RCC 7860 (cell line): ENCODE results near the gene VPS52.
"Not testable (repeated sequence)": the region's sequence is repeated elsewhere in the genome, so short reads cannot be mapped to it uniquely, and the experiment has no call there.

Source experiments
- DNase-seq: peaks from one replicate; pipeline ENCODE4 v3.0.0-alpha.2; 2015; ENCODE audit warnings: low spot score
- FAIRE-seq: peaks from 2 replicates; lab custom pipeline; 2012; peaks lifted over from hg19 to GRCh38; lab: Jason Lieb, UNC

VPS52 gene

GRCh38 chr6:33286946-33287914 lies 15.6 kb upstream of the VPS52 start:
- FAIRE-seq (no peak), DNase-seq (no peak)

- not testable (repeated sequence) for FAIRE-seq, DNase-seq
Measured at GRCh38 chr6:33285214-33285613, 13.5 kb upstream of the VPS52 start.

- DNase-seq (no peak), FAIRE-seq (no peak)
Measured at GRCh38 chr6:33280539-33280938, 8.9 kb upstream of the VPS52 start.

GRCh38 chr6:33279971-33280511 lies 8.4 kb upstream of the VPS52 start:
- FAIRE-seq (no peak), DNase-seq (peak; percentile 46)

- no peak for FAIRE-seq
Measured at GRCh38 chr6:33279257-33279695, 7.6 kb upstream of the VPS52 start.

GRCh38 chr6:33278810-33279209 lies 7.1 kb upstream of the VPS52 start:
- DNase-seq = no peak
- FAIRE-seq = no peak

More at GRCh38 chr6:33279257-33279695, 7.6 kb upstream of the VPS52 start:
- no peak for DNase-seq

- FAIRE-seq (no peak), DNase-seq (no peak)
Measured at GRCh38 chr6:33278392-33278741, 6.7 kb upstream of the VPS52 start.

- DNase-seq (peak; percentile 3), FAIRE-seq (no peak)
Measured at GRCh38 chr6:33277663-33278391, 6.2 kb upstream of the VPS52 start.

GRCh38 chr6:33276864-33277662 lies 5.4 kb upstream of the VPS52 start, which contains the start of gene B3GALT4:
Gene B3GALT4 (plus strand): TSS chr6:33277123. CDS start chr6:33277420, 297 bp downstream.
- DNase-seq (peak; percentile 38), FAIRE-seq (no peak)

- DNase-seq (no peak), FAIRE-seq (no peak)
Measured at GRCh38 chr6:33276581-33276863, 4.8 kb upstream of the VPS52 start.

GRCh38 chr6:33275795-33276580 lies 4.3 kb upstream of the VPS52 start:
- not testable (repeated sequence) for FAIRE-seq, DNase-seq

GRCh38 chr6:33273924-33274902 lies 2.5 kb upstream of the VPS52 start:
- no peak for FAIRE-seq

GRCh38 chr6:33273129-33273923 lies 1.6 kb upstream of the VPS52 start:
- FAIRE-seq = no peak
- no peak for DNase-seq

More at GRCh38 chr6:33273924-33274902, 2.5 kb upstream of the VPS52 start:
- no peak for DNase-seq

- no peak for DNase-seq
- FAIRE-seq = no peak
Measured at GRCh38 chr6:33272275-33273128, 826 bp upstream of the VPS52 start.

GRCh38 chr6:33271117-33271467 lies 584 bp downstream of the VPS52 start:
- DNase-seq (no peak), FAIRE-seq (no peak)

GRCh38 chr6:33264015-33264414 lies 7.7 kb downstream of the VPS52 start:
- FAIRE-seq (no peak), DNase-seq (no peak)

GRCh38 chr6:33262490-33262889 lies 9.2 kb downstream of the VPS52 start:
- FAIRE-seq, DNase-seq: not testable (repeated sequence)
